HG02943 (cell line): ENCODE measurements around the gene EIF4E2.

Source experiments
- ATAC-seq: cut with Tn5 transposase; IDR thresholded peaks from one replicate; pipeline ENCODE4 v1.9.1; 2021; ENCODE audit warnings: mild to moderate bottlenecking, low read depth, moderate library complexity; ENCODE audit not compliant: unreplicated experiment

The EIF4E2 gene

GRCh38 chr2:232550354-232551249 is at the start of gene EIF4E2, which contains the start of gene TIGD1:
TSS of gene EIF4E2 (plus strand) at chr2:232550689. CDS start at chr2:232550725, 36 bp downstream.
TSS of gene TIGD1 (minus strand) at chr2:232550557. CDS start at chr2:232549882, 675 bp downstream.
- peak; percentile 93 for ATAC-seq

- ATAC-seq = no peak
Measured at GRCh38 chr2:232501331-232501771, 49.1 kb upstream of the EIF4E2 start.

- ATAC-seq = no peak
Measured at GRCh38 chr2:232501794-232502390, 48.6 kb upstream of the EIF4E2 start.

DNA sequence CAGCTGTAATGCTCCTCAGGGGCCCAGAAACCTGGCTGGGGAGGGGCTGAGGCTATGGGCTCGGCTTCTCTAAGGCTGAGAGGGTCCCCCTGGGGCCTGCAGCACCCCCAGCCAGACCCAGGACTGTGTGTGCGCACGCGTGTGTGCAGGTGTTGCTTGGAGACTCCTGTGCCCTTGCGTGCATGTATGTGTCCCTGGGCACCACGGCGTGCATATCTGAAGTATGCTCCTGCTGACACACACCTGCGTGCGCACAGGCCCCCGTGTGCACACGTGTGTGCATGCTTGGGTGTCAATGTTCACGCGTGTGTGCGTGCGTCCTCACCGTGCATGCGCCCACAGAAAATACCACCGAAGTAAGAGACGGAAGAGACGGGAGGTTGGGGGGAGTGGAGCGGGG is 48.0 kb upstream of the EIF4E2 start:
- ATAC-seq = no peak

GRCh38 chr2:232502911-232503808 is 47.3 kb upstream of the EIF4E2 start:
- no peak for ATAC-seq

DNA sequence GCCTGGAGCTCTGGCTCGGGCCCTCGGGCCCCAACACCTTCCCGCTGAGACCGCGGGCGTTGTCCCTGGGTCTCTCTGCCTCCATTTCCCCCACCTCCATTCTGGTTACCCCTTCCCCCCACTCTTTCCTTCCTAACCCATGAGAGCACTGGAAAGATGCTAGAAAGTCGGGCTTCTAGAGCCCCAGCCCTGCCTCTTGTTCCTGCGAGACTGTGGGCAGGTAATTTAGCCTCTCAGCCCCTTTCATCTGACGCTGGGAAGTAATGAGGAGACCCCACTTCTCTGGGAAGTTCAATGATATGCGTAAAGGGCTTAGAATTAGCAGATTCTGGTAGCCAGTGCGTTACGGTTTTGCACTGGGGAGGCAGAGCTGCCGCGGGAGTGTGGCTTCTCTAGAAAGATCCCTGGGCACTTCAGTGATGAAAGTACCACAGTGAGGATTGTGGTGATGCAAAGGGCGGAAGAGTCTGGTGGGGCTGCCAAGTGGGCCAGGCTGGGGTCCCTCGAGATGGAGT is 46.6 kb upstream of the EIF4E2 start:
- ATAC-seq = no peak

GRCh38 chr2:232504438-232504837 is 46.1 kb upstream of the EIF4E2 start:
- ATAC-seq = no peak

- no peak for ATAC-seq
Measured at GRCh38 chr2:232505856-232506255, 44.6 kb upstream of the EIF4E2 start.

DNA sequence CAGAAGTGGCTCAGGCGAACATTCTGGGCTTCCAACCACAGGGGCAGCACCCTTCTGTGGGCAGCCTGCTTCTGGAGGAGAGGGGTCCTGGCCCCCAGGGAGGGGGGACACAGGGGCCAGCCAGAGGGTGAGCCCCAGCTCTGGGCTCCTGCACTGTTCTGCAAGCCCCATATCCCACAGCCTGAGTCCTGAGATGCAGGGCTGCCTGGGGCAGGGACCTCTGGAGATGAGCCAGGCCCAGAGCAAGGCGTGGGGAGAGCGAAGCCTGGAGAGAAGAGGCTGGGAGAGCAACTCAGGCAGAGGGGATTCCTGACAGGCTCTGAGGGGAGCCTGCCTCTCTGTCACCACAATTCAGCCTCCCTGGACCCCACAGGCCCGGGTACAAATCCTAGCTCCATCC is 43.8 kb upstream of the EIF4E2 start:
- ATAC-seq = no peak

DNA sequence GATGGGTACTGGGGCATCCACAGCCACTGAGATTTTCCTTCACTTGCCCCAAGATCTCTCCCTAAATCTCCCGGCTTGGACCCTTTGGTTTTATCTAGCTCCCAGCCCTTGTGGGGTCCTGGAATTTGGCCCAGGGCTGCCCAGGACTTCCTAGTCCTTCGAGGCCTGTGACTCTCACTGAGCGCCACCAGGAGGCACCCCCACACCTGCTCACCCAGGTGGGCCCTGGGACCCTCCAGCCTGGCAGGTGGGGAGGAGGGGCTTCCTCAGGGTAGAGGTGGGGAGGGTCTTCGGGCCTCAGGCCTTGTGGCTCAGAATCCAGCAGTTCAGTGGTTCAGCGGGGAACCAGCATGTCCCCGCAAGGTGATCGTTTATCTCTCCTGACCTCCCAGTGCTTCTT is 42.2 kb upstream of the EIF4E2 start:
- no peak for ATAC-seq

- ATAC-seq = no peak
Measured at GRCh38 chr2:232511336-232511890, 39.1 kb upstream of the EIF4E2 start.

- no peak for ATAC-seq
Measured at GRCh38 chr2:232512602-232513001, 37.9 kb upstream of the EIF4E2 start.

DNA sequence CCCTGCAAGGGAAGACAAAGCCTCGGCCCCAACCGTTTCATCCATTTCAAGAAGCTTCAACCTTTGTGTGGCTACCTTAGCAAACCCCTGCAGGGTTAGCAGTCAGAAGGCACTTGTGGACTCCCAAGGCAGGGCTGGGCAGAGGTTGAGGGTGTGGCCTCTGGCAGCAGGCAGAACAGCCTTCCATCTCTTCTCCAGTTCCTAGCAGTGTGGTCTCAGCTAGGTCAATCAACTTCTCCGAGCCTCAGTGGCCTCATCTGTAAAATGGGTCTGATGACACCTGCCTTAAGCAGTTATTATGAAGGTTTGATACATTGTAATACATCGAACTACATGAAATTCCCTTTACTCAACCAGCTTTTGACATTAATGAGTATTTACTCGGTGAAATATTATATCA is 37.1 kb upstream of the EIF4E2 start:
- no peak for ATAC-seq

DNA sequence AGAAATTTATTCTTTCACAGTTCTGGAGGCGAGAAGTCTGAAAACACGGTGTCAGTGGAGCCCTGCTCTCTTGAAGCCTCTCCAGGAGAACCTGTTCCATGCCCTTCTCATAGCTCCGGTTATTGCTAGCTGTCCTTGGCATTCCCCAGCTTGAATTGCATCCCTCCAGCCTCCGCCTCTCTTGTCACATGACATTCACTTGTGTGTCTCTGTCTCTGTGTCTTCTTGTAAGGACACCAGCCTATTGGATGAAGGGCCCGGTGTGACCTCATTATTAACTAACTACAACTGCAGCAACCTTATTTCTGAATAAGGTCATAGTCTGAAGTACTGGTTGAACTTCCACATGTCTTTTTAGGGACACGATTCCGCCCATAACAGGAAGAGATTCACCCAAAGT is 34.9 kb upstream of the EIF4E2 start:
- ATAC-seq = no peak

GRCh38 chr2:232516551-232516950 is 33.9 kb upstream of the EIF4E2 start:
- ATAC-seq = no peak

DNA sequence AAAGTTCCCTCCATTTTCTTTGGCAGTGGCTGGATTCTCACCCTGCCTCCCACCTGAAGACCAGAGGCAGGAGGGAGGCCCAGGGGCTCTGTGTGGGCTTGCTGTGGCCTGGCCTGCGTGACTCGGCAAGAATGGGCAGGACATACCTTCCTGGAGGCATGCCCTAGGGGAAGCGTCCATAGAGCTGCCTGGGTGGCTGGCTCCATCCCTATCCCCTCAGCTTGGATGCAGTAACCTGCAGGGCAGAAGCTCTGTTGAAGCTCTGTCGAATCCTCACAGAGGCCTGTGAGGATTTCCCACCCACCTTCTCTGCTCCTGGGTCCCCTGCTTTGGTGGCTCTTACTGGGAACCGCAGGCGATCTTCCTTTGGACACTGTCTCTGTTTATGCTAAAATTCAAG is 31.6 kb upstream of the EIF4E2 start:
- no peak for ATAC-seq

DNA sequence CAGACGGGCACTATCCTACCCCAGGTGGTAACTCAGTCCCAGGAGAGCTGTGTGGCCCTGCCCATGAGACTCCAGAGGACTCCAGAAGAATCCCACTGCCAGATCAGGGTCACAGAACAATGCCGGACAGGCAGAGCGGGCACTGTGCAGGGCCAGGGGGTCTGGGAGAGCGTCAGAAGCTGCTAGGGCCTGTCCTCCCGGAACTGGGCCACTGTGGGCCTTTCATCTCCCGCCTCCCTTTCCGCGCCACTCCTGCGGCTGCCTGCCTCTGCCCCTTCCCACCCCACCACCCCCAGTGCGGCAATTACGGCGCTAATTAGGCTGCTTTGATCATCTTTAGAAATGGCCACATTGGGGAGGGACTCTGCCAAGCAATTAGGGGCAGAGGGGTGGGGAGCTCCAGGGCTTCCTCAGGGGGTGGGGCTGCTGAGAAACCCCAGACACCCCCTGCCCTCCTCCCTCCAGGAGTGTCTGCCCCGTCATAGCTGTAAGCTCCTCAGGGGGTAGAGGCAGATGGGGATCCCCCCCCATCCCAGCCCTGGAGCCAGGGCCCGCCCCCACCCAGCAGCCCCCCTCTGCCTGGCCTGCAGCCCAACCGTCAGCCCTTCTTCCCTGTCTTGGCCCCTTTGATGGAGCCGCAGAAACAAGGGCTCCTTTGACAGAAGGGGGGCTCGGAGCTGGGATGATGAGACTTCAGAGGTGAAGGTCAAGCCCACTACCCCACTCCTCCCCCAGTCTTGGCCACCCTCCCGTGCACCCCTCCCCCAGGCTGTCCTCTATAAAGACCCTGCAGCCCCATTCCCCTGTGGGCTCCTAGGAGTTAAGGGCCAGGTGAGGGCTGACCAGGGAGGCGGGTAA is 30.7 kb upstream of the EIF4E2 start, which contains the start of gene PRSS56:
Gene PRSS56, plus strand, starts transcription at position 808 of the 858 bp plus-strand sequence. CDS start 211 bp downstream, outside the sequence.
- no peak for ATAC-seq

GRCh38 chr2:232520489-232520888 is 30.0 kb upstream of the EIF4E2 start:
- no peak for ATAC-seq

- ATAC-seq = no peak
Measured at GRCh38 chr2:232521098-232521497, 29.4 kb upstream of the EIF4E2 start.
